A204.1 (cell line): ENCODE measurements around the gene MYCN.

Source experiments
- FAIRE-seq: peaks from 2 replicates; lab custom pipeline; 2012; peaks lifted over from hg19 to GRCh38; lab: Jason Lieb, UNC

MYCN gene

DNA sequence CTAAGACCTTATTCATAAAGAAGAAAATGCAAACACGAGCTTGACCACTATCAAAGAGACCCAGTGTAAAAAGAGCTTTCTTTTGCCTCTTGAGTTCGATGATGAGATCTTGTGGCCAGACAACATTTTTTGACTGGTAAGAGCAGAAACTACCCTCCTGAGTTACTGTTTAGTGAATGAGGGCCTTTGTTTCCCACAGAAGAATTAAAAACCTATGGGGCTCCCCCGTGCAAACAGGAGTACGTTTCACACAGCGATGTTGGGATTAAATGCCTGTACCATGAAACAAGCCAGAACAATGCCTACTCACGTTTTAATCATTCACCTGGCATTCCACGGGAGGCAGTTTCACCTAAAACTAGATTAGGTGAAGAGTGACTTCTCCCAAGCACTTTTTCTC, 36.0 kb downstream of the MYCN start:
- FAIRE-seq, result no peak

GRCh38 chr2:15979051-15979758, 38.9 kb downstream of the MYCN start:
- no peak for FAIRE-seq

GRCh38 chr2:15979759-15980604, 39.6 kb downstream of the MYCN start:
- FAIRE-seq, result no peak

- no peak for FAIRE-seq
These were observed 40.3 kb downstream of the MYCN start for GRCh38 chr2:15980605-15981098.

- no peak for FAIRE-seq
These were observed 41.3 kb downstream of the MYCN start for GRCh38 chr2:15981646-15982045.

GRCh38 chr2:15982285-15983044, 42.1 kb downstream of the MYCN start:
- no peak for FAIRE-seq

DNA sequence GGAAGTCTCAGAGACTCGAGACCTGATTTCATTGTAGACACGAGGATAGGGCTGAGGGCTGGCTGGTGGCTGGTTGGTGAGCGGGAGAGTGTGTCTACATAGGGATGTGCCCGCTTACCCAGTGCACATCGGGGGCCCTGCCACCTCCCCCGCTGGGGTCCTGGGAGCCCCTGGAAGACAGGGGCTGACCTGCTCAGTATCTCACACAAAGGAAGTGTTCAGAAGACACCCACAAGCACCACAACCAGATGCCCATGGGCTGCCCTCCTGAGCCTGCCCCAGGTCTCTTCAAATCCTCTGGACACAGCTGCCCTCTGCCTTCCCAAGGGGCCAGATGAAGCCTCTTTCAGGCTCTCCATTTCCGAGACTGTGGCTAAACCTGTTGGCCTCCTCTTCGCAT, 43.1 kb downstream of the MYCN start:
- no peak for FAIRE-seq

- no peak for FAIRE-seq
These were observed 44.3 kb downstream of the MYCN start for GRCh38 chr2:15984368-15985255.

- no peak for FAIRE-seq
These were observed 45.2 kb downstream of the MYCN start for GRCh38 chr2:15985531-15985930.

GRCh38 chr2:15986068-15986560, 45.8 kb downstream of the MYCN start:
- FAIRE-seq, result no peak

DNA sequence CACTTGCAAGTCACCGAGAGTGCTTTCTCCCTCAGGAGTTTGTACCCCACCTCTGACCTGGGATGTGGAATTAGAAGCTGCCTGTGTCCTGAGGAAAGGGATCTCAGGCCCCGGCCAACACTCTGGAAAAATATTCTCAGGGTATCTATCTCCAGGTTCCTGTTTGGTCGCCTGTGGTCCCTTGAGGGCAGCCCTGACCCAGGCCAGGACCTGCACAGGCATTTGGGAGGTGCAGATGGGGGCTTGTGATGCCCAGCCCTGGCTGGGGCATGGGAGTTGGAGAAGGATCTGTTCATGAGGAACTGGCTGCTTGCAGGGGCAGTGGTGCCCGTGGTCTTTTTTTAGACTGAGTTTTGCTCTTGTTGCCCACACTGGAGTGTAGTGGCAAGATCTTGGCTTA, 46.3 kb downstream of the MYCN start:
- FAIRE-seq, result no peak

DNA sequence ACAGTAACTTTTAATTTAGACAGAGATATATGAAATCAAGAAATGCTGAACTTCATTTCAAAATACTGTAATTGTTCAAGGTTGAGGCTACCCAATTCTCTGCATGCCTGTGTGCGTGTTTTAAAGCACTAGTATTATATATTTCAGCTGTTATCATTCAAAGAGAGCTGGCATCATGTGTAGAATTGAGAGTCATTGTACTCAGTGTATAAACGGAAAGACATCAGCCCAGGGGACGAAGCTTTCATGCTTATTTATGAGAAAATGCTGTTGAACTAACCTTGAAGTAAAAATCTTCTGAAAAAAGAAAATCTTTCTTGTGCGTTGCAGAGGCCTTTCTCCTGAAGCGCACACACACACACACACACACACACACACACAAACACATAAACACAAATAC, 48.4 kb downstream of the MYCN start:
- no peak for FAIRE-seq

DNA sequence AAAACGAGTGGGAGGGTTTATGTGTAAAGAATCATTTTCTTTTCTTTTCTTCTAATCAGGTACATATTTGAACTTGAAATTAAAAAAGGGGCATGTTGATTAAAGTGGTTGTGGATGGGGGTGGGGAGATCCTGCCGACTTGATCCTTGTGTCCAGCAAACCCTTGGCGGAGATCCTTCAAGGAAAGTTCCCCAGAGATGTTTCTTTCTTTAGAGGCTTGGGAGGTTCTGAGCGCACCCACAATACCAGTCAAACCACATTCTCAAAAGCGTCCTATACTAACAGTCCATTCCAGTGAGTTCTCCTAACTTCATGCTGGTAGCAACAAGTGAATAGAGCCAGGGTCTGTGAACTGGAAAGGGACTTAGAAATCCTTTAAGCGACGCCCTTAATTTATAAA, 49.2 kb downstream of the MYCN start:
- no peak for FAIRE-seq

- no peak for FAIRE-seq
These were observed 50.1 kb downstream of the MYCN start for GRCh38 chr2:15990151-15991101.

- no peak for FAIRE-seq
These were observed 50.9 kb downstream of the MYCN start for GRCh38 chr2:15991231-15991630.

- FAIRE-seq, result no peak
These were observed 52.3 kb downstream of the MYCN start for GRCh38 chr2:15992457-15993231.

- FAIRE-seq, result no peak
These were observed 52.9 kb downstream of the MYCN start for GRCh38 chr2:15993232-15993610.

GRCh38 chr2:15993666-15994065, 53.3 kb downstream of the MYCN start:
- no peak for FAIRE-seq

DNA sequence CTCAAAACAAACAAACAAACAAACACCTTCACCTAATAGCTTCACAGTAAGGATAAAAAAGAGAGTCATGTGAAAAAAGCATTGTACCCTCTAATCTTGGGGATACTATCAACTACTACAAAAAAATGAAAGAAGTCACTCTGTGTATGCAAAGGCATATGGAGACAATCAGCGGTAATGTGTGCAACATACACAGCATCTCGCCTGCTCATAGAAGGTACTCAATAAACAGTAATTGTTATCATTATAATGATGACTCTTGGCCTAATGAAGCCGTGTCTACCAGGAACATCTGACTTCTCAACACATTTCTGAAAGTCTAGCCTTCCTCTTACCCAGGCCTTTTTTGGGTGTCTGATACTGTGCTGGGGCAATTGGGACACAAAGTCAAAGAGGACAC, 55.3 kb downstream of the MYCN start:
- FAIRE-seq, result no peak
